ENCODE measurements around the gene ADAMTS3.
A peak's percentile ranks its signal among the peaks of the same experiment; 100 is the strongest.
"Not testable (repeated sequence)": the region's sequence is repeated elsewhere in the genome, so short reads cannot be mapped to it uniquely, and the experiment has no call there.

ADAMTS3 gene

GRCh38 chr4:72567036-72567435 is 2.0 kb downstream of the ADAMTS3 start:
- no peak for DNase-seq (ENCODE audit: low spot score in 2 of 2)
- Histone ChIP-seq H3K9me3 (no peaks in the 10 kb centered on the region), H3K4me1 (peaks cover 17% of the 10 kb centered on the region), H3K36me3 (replicated peaks) (no peaks in the 10 kb centered on the region), H3K4me3 (peak overlapping the region; percentile 46), H3K27me3 (ENCODE audit: low read depth) (no peaks in the 10 kb centered on the region)
- in situ Hi-C loops (cut with MboI; ENCODE audit: low sequenced_read_pairs): no loop called here

GRCh38 chr4:72566464-72566972 is 2.5 kb downstream of the ADAMTS3 start:
- no peaks in the 10 kb centered on the region for H3K36me3 ChIP-seq (replicated peaks)
- DNase-seq (ENCODE audit: low spot score in 2 of 2): peak in 1 of 2 experiments; percentile 3
- H3K4me1 ChIP-seq: peaks cover 17% of the 10 kb centered on the region
- no peak overlapping the region for H3K4me3 ChIP-seq
- no peaks in the 10 kb centered on the region for H3K9me3 ChIP-seq
- in situ Hi-C loops (cut with MboI; ENCODE audit: low sequenced_read_pairs): no loop called here
- H3K27me3 ChIP-seq (ENCODE audit: low read depth): no peaks in the 10 kb centered on the region

GRCh38 chr4:72564789-72565188 is 4.2 kb downstream of the ADAMTS3 start:
- Histone ChIP-seq H3K4me3 (no peak overlapping the region), H3K9me3 (no peaks in the 10 kb centered on the region), H3K27me3 (ENCODE audit: low read depth) (no peaks in the 10 kb centered on the region), H3K4me1 (peaks cover 17% of the 10 kb centered on the region), H3K36me3 (replicated peaks) (no peaks in the 10 kb centered on the region)
- in situ Hi-C loops (cut with MboI; ENCODE audit: low sequenced_read_pairs): no loop called here
- DNase-seq (ENCODE audit: low spot score in 2 of 2): no peak

- no peaks in the 10 kb centered on the region for H3K27me3 ChIP-seq (ENCODE audit: low read depth)
- DNase-seq (ENCODE audit: low spot score in 2 of 2): no peak
- H3K4me3 ChIP-seq: no peak overlapping the region
- in situ Hi-C loops (cut with MboI; ENCODE audit: low sequenced_read_pairs): no loop called here
- H3K4me1 ChIP-seq: peaks cover 14% of the 10 kb centered on the region
- no peaks in the 10 kb centered on the region for H3K36me3 ChIP-seq (replicated peaks)
- H3K9me3 ChIP-seq: no peaks in the 10 kb centered on the region
Measured at GRCh38 chr4:72564184-72564583, 4.8 kb downstream of the ADAMTS3 start.

GRCh38 chr4:72558655-72559054 is 10.4 kb downstream of the ADAMTS3 start:
- H3K4me3 ChIP-seq: no peak overlapping the region
- no peaks in the 10 kb centered on the region for H3K27me3 ChIP-seq (ENCODE audit: low read depth)
- DNase-seq (ENCODE audit: low spot score in 2 of 2): no peak
- in situ Hi-C loops (cut with MboI; ENCODE audit: low sequenced_read_pairs): no loop called here
- no peaks in the 10 kb centered on the region for H3K9me3 ChIP-seq
- H3K36me3 ChIP-seq (replicated peaks): no peaks in the 10 kb centered on the region
- H3K4me1 ChIP-seq: no peaks in the 10 kb centered on the region

- no peak for DNase-seq (ENCODE audit: low spot score in 2 of 2)
- no peak overlapping the region for H3K4me3 ChIP-seq
- H3K9me3 ChIP-seq: no peaks in the 10 kb centered on the region
- no peaks in the 10 kb centered on the region for H3K36me3 ChIP-seq (replicated peaks)
- H3K4me1 ChIP-seq: no peaks in the 10 kb centered on the region
- in situ Hi-C loops (cut with MboI; ENCODE audit: low sequenced_read_pairs): no loop called here
- no peaks in the 10 kb centered on the region for H3K27me3 ChIP-seq (ENCODE audit: low read depth)
Measured at GRCh38 chr4:72557021-72557420, 12.0 kb downstream of the ADAMTS3 start.

GRCh38 chr4:72555377-72555831 is 13.6 kb downstream of the ADAMTS3 start:
- H3K9me3 ChIP-seq: no peaks in the 10 kb centered on the region
- in situ Hi-C loops (cut with MboI; ENCODE audit: low sequenced_read_pairs): no loop called here
- no peak overlapping the region for H3K4me3 ChIP-seq
- no peaks in the 10 kb centered on the region for H3K36me3 ChIP-seq (replicated peaks)
- no peaks in the 10 kb centered on the region for H3K27me3 ChIP-seq (ENCODE audit: low read depth)
- H3K4me1 ChIP-seq: no peaks in the 10 kb centered on the region
- no peak for DNase-seq (ENCODE audit: low spot score in 2 of 2)

GRCh38 chr4:72553540-72554337 is 15.3 kb downstream of the ADAMTS3 start:
- Histone ChIP-seq H3K4me3 (no peak overlapping the region), H3K36me3 (replicated peaks) (no peaks in the 10 kb centered on the region), H3K9me3 (no peaks in the 10 kb centered on the region), H3K27me3 (ENCODE audit: low read depth) (no peaks in the 10 kb centered on the region), H3K4me1 (no peaks in the 10 kb centered on the region)
- in situ Hi-C loops (cut with MboI; ENCODE audit: low sequenced_read_pairs): no loop called here
- no peak for DNase-seq (ENCODE audit: low spot score in 2 of 2)

- Histone ChIP-seq H3K27me3 (ENCODE audit: low read depth) (no peaks in the 10 kb centered on the region), H3K9me3 (no peaks in the 10 kb centered on the region), H3K4me1 (no peaks in the 10 kb centered on the region), H3K4me3 (no peak overlapping the region), H3K36me3 (replicated peaks) (no peaks in the 10 kb centered on the region)
- no peak for DNase-seq (ENCODE audit: low spot score in 2 of 2)
- in situ Hi-C loops (cut with MboI; ENCODE audit: low sequenced_read_pairs): no loop called here
Measured at GRCh38 chr4:72552447-72552846, 16.6 kb downstream of the ADAMTS3 start.

GRCh38 chr4:72546456-72546855 is 22.6 kb downstream of the ADAMTS3 start:
- in situ Hi-C loops (cut with MboI; ENCODE audit: low sequenced_read_pairs): no loop called here
- H3K4me1 ChIP-seq: no peaks in the 10 kb centered on the region
- H3K9me3 ChIP-seq: no peaks in the 10 kb centered on the region
- DNase-seq (ENCODE audit: low spot score in 2 of 2): no peak
- no peaks in the 10 kb centered on the region for H3K27me3 ChIP-seq (ENCODE audit: low read depth)
- no peak overlapping the region for H3K4me3 ChIP-seq
- H3K36me3 ChIP-seq (replicated peaks): no peaks in the 10 kb centered on the region; the same call in 1 of the 2 replicates

- H3K36me3 ChIP-seq (replicated peaks); DNase-seq (ENCODE audit: low spot score in 2 of 2); H3K4me1 ChIP-seq; H3K27me3 ChIP-seq (ENCODE audit: low read depth); H3K9me3 ChIP-seq; in situ Hi-C loops (cut with MboI; ENCODE audit: low sequenced_read_pairs); H3K4me3 ChIP-seq: not testable (repeated sequence)
Measured at GRCh38 chr4:72540694-72541093, 28.3 kb downstream of the ADAMTS3 start.

- Histone ChIP-seq H3K4me1 (no peaks in the 10 kb centered on the region), H3K36me3 (replicated peaks) (no peaks in the 10 kb centered on the region), H3K9me3 (no peaks in the 10 kb centered on the region), H3K27me3 (ENCODE audit: low read depth) (no peaks in the 10 kb centered on the region), H3K4me3 (no peak overlapping the region)
- DNase-seq (ENCODE audit: low spot score in 2 of 2): no peak
- in situ Hi-C loops (cut with MboI; ENCODE audit: low sequenced_read_pairs): no loop called here
Measured at GRCh38 chr4:72538006-72538405, 31.0 kb downstream of the ADAMTS3 start.

- no peaks in the 10 kb centered on the region for H3K36me3 ChIP-seq (replicated peaks)
- no peaks in the 10 kb centered on the region for H3K4me1 ChIP-seq
- in situ Hi-C loops (cut with MboI; ENCODE audit: low sequenced_read_pairs): no loop called here
- H3K4me3 ChIP-seq: no peak overlapping the region
- no peaks in the 10 kb centered on the region for H3K9me3 ChIP-seq
- no peak for DNase-seq (ENCODE audit: low spot score in 2 of 2)
- no peaks in the 10 kb centered on the region for H3K27me3 ChIP-seq (ENCODE audit: low read depth)
Measured at GRCh38 chr4:72536443-72536842, 32.6 kb downstream of the ADAMTS3 start.

- no peaks in the 10 kb centered on the region for H3K9me3 ChIP-seq
- no peak for DNase-seq (ENCODE audit: low spot score in 2 of 2)
- H3K4me1 ChIP-seq: no peaks in the 10 kb centered on the region
- no peak overlapping the region for H3K4me3 ChIP-seq
- no peaks in the 10 kb centered on the region for H3K36me3 ChIP-seq (replicated peaks)
- in situ Hi-C loops (cut with MboI; ENCODE audit: low sequenced_read_pairs): no loop called here
- H3K27me3 ChIP-seq (ENCODE audit: low read depth): no peaks in the 10 kb centered on the region
Measured at GRCh38 chr4:72531768-72532290, 37.2 kb downstream of the ADAMTS3 start.

Measured in HAP-1 (cell line).